ENCODE results near the gene HTR4.

HTR4 gene

GRCh38 chr5:148524721-148525120 lies 129.6 kb downstream of the HTR4 start:
- no peak for DNase-seq

- DNase-seq: no peak
These were observed 131.2 kb downstream of the HTR4 start for GRCh38 chr5:148523139-148523538.

GRCh38 chr5:148515460-148515859 lies 138.9 kb downstream of the HTR4 start:
- no peak for DNase-seq

DNA sequence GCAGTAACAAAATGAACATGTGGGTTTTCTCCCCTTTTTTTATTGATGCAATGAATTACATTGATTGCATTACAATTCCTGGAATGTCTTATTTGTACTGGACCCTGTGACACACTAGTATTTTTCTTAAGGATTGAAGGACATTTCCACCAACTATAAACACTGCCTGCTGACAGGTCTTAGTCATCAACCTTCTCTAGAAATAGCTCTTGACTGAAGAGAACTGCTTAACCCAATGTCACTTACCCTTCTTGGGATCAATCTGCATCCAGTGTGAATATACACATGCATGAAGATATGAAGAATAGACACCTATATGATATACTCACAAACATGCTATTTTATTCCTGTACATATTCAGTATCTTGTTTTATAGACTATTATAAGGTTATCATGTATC lies 140.0 kb downstream of the HTR4 start:
- no peak for DNase-seq

- DNase-seq: no peak
These were observed 141.8 kb downstream of the HTR4 start for GRCh38 chr5:148512498-148512897.

DNA sequence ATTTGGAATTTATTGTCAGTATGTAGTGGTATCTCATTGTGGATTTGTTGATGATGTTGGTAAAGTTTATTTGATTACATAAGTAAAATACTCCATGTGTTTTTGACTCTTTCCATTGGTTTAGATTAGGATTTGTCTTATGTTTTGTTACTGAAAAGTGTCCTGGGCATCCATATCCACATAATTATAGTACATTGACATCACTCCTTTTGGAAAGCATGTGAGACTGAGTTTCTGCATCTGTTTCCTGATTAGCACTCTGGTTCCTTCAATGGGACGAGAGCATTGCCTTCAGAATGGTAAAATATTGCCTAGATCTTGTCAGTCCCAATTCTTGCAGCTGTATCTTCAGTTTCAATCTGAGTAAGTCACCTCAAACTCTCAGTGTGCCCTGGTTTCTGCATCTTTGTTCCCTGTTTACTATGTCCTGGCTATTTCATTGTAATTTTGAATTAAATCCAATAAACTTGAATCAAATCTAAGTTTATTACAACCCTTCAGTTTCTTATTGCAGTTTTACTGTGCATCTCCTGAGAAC lies 142.4 kb downstream of the HTR4 start:
- DNase-seq: no peak

DNA sequence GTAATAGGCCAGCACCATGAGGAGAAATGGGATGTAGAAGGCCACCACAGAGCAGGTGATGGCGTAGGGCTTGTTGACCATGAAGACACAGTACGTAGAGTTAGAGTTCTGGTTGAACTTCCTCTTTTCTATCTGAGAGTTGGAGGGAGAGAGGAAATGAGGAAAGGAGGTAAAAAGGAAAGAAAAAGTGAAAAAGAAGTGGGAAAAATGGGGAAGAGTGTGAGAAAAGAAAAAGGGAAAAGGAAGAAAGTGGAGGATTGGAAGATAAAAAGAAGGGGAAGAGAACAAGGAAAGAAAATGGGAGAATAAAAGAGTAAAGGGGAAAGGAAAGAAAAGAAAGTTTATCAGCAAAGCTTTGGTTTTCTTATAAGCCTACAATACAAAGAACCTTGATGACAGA lies 144.4 kb downstream of the HTR4 start:
- DNase-seq: no peak

DNA sequence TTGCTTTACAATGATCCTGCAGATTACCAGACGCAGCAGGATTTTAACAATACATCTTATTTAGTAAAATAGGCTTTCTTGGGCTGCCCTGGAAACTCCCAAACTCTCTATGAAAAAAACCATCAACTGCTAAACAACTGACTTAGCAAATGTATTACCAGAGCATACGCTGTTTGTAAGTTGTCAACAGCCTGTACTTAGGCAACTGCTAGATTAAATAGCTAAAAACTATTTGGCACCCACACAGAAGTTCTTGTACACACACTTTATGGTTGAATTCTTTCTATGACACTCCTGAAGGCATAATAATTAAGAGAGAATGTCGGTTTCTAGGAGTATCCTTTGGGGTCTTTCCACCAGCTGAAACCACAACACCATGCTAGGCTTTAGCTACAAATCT lies 146.7 kb downstream of the HTR4 start:
- DNase-seq: no peak

DNA sequence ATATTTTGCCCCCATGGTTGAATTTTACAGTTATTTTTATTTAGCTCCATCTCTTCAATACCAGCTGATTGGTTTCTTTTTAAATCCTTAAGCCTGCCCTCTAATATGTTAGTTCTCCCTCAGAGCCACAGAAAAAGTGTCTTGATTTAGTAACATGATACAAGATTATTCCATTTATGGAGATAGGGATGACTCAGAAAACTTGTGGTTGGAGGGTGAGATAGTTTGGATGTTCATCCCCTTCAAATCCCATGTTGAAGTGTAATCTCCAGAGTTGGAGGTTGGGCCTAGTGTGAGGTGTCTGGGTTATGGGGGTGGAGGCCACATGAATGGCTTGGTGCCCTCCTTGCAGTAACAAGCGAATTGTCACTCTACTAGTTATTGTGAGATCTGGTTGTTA lies 154.9 kb downstream of the HTR4 start:
- DNase-seq: no peak

GRCh38 chr5:148497757-148498156 lies 156.6 kb downstream of the HTR4 start:
- no peak for DNase-seq

- no peak for DNase-seq
These were observed 162.0 kb downstream of the HTR4 start for GRCh38 chr5:148492351-148492750.

- DNase-seq: no peak
These were observed 162.5 kb downstream of the HTR4 start for GRCh38 chr5:148491793-148492184.

- DNase-seq: no peak
These were observed 163.1 kb downstream of the HTR4 start for GRCh38 chr5:148491015-148491792.

- DNase-seq: no peak
These were observed 165.6 kb downstream of the HTR4 start for GRCh38 chr5:148488757-148489156.

GRCh38 chr5:148486456-148486855 lies 167.9 kb downstream of the HTR4 start:
- DNase-seq: no peak

GRCh38 chr5:148484651-148485050 lies 169.7 kb downstream of the HTR4 start:
- DNase-seq: no peak

DNA sequence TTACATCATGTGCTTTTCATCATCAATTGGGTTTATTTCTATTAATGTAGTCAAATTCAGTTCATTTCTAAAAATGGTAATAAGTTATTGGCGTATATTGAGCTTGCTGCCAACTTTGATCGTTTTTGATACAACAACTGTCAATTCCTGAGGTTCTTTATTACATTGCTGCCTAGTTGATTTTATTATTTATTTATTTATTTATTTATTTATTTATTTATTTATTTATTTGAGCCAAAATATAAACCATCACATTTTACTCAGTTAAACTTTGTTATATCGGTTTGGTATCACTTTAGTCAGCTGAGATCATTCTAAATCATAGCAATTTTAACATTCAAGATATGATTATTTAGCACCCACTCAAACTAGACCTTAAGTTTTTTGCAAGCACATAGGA lies 170.6 kb downstream of the HTR4 start:
- DNase-seq: no peak

DNA sequence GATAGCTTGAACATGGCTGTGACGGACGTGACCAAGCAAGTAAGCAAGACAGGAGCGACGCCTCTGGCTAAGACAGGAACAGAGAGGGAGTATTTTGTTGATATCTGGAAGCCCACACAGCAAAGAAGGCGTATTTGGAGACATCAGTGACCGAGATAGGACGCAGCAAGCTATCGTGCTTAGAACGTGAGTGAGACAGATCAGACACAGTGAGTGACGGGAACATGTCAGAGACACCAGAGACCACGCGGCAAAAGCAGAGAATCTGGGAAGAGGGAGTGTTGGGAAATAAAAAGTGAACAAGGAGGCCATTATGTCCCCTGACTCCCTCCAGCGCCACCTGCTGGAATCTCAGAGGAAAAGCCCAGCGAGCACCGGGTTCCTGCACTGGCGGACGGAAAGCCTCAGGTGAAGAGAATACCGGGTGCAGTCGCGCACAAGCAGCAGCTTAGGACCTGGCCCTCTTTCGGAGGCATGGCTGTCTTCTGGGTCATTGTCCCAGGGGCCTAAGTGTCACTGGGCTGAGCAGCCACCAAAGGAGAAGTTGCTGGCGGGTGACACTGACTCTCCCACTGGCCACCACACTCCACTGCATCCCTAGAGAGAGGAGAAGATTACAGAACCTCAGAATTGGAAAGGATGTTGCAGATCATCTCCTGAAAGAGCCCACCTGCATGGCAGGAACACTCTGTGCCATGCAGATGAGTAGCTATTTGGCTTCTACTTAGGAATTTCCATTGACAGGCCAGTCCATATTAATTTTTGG lies 171.4 kb downstream of the HTR4 start:
- DNase-seq: peak; percentile 66 to 71

DNA sequence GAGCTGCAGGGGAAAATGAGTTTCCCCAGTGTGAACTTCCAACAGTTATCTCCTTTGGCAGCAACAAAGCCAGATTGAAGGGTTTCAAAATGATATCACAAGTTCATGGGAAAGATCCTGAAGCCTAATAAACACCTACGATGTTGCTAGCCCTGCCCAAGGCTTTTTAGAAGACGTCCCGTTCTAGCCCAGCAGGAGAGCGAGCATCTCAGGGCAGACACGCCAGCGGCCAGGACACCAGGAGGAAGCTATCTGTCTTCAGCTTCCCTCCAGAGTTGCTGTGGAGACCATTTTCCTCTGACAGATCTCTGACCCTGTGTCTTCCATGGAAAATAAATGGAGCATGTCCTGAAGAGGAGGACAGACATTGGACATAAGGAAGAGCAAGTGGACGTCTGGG lies 172.1 kb downstream of the HTR4 start:
- no peak for DNase-seq

- DNase-seq: no peak
These were observed 176.9 kb downstream of the HTR4 start for GRCh38 chr5:148477429-148477828.

DNA sequence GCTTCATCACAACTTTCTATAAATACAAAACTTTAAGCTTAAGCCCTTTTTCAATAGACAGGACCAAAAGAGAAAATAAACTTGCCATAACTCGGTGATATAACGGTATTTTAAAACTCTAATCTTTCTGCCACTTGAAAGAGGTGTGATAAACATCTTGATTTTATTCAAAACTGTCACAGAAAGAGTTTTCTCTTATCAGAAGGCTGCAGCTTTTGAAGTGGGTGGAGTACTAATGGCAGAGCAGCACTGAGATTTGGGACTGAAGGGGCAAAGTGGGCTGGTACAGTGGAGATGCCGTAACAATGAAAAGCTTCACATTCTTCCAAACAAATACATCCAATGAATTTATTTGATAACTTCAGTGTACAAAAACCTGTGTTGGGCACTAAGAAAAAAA lies 178.0 kb downstream of the HTR4 start:
- no peak for DNase-seq

DNA sequence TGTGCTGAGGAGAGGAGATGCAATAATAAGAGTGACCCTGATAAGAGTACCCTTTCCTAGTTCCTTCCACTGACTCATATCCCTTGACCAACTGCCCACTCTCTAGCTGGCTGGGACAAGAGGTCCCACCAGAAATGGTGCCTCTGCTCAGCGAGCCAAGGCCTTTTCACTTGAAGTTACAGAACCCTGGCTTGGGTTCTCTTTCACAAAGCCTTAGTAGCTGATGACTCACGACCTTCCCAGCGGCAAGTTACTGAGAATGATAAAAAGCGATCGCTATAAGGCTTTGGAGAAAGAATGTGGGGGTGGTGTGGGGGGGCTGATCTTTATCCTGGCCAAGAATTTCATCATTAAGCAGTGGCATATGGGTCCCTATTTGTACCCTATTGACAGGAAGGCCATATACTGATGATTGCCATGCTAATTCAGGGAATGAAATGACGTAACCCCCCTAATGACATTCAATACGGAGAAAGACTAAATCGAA lies 180.3 kb downstream of the HTR4 start:
- DNase-seq: no peak

DNA sequence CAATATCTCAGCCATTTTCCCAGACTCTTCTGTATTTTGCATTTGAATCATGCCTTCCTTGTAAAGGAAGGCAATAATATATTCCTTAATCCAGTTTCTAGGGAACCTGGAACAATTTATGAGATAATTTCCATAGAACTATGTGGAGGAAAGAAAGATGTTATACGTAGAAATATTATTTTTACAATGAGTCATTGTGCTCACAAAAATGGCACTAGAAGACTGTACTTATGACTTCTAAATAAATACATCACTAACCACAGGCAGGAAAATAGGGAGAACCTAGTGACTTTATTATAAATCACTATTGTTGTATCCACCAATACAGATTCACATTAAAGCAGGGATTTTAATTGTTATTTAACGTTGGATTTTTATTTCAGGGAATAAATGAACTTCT lies 182.9 kb downstream of the HTR4 start:
- DNase-seq: no peak

- no peak for DNase-seq
These were observed 184.8 kb downstream of the HTR4 start for GRCh38 chr5:148469501-148469935.
